Panc1 (cell line): ENCODE data around the gene SLN. TPM values are rescaled to one million over a fixed set of nuclear protein-coding genes. Genes with fewer than 3 reads are reported as not detected.

Experiments used
- ATAC-seq: fragments of 200-7000 bp; cut with Tn5 transposase; 2 replicates; pipeline ENCODE4 v1.9.1; 2020; ENCODE audit warnings: mild to moderate bottlenecking, moderate library complexity
- BruUV-seq: library from RNA; stranded (reverse); fragments of 400-500 nt; replicated peaks from 2 replicates; lab custom pipeline; 2021; lab: Mats Ljungman, UMichigan
- CTCF ChIA-PET: fragments of 300-600 bp; sonication (Branson Sonifier 250); formaldehyde crosslinking; loops from one replicate; lab custom pipeline; 2022; ENCODE audit warnings: antibody characterized with exemption; lab: Charles Lee
- POLR2A ChIA-PET: fragments of 300-600 bp; sonication (Branson Sonifier 250); formaldehyde crosslinking; loops from one replicate; lab custom pipeline; 2022; ENCODE audit warnings: antibody characterized with exemption; lab: Charles Lee
- DNase-seq: peaks from one replicate; pipeline ENCODE4 v3.0.0-alpha.2; 2010; ENCODE audit warnings: low read depth, low spot score
- H3K27ac ChIP-seq: 2 replicates; pipeline ENCODE4 v1.5.1; 2011; ENCODE audit warnings: mild to moderate bottlenecking, low read length, inconsistent platforms
- H3K27me3 ChIP-seq: fragments of 200-500 bp; sonication (Bioruptor generic); 2 replicates; pipeline ENCODE4 v1.6.0; 2014; ENCODE audit warnings: low read length, inconsistent platforms; ENCODE audit not compliant: control insufficient read depth, insufficient read depth
- H3K36me3 ChIP-seq: fragments of 200-500 bp; sonication (Bioruptor generic); 2 replicates; pipeline ENCODE4 v1.5.1; 2014; ENCODE audit warnings: inconsistent platforms, mild to moderate bottlenecking, low read length, moderate library complexity; ENCODE audit not compliant: control insufficient read depth, insufficient read depth
- H3K4me1 ChIP-seq: 2 replicates; pipeline ENCODE4 v1.5.1; 2011; ENCODE audit warnings: inconsistent platforms, mild to moderate bottlenecking, low read length, moderate library complexity; ENCODE audit not compliant: control insufficient read depth, insufficient read depth
- H3K4me3 ChIP-seq, 2 experiments: 2 replicates each; pipeline ENCODE4 v1.5.1; 2011 to 2012; ENCODE audit warnings: low read depth in 2 of 2, low read length in 2 of 2, mild to moderate bottlenecking in 2 of 2, inconsistent platforms in 1 of 2, moderate library complexity in 1 of 2
- H3K9me3 ChIP-seq: fragments of 200-500 bp; sonication (Bioruptor generic); 2 replicates; pipeline ENCODE4 v1.5.1; 2014; ENCODE audit warnings: low read depth, mild to moderate bottlenecking, inconsistent platforms, low read length, moderate library complexity; ENCODE audit not compliant: control insufficient read depth, insufficient read depth
- CTCF ChIP-seq: fragments of 450-650 bp; IDR thresholded peaks from 2 replicates; pipeline ENCODE4 v1.5.1; 2017; ENCODE audit warnings: mild to moderate bottlenecking
- POLR2AphosphoS5 ChIP-seq: IDR thresholded peaks from 2 replicates; pipeline ENCODE4 v1.6.1; 2012; ENCODE audit warnings: mild to moderate bottlenecking, low read depth, low read length, moderate library complexity
- SIN3A ChIP-seq: IDR thresholded peaks from 2 replicates; pipeline ENCODE4 v1.6.1; 2012; ENCODE audit warnings: low read depth, mild to moderate bottlenecking, low read length, moderate library complexity, borderline replicate concordance; ENCODE audit not compliant: insufficient read depth
- TCF7L2 ChIP-seq: IDR thresholded peaks from 2 replicates; pipeline ENCODE4 v1.6.1; 2011; ENCODE audit warnings: mild to moderate bottlenecking, low read depth, low read length, inconsistent platforms
- in situ Hi-C: cut with HindIII; loops from 2 replicates; pipeline ENCODE4 v1.10.0; 2016; ENCODE audit warnings: low sequenced_read_pairs, low pct_unique_long_range_greater_than_20kb
- intact Hi-C: fragments of 100-400 bp; cut with micrococcal nuclease; formaldehyde crosslinking; loops from one replicate; pipeline ENCODE4 v1.10.0; 2022; ENCODE audit not compliant: unreplicated experiment
- total RNA-seq: library from RNA; stranded (reverse); gene quantifications from one replicate; pipeline ENCODE4 v1.2.1, GENCODE V29; 2021; ENCODE audit not compliant: unreplicated experiment
- TF ChIP-seq, protein P1 (sequence below), 2 experiments: IDR thresholded peaks; 2 replicates each; pipeline ENCODE4 v1.6.1; 2011 to 2012; ENCODE audit warnings: low read depth in 2 of 2, control low read depth in 1 of 2, low read length in 1 of 2, mild to moderate bottlenecking in 1 of 2, moderate library complexity in 1 of 2; ENCODE audit not compliant: insufficient read depth in 1 of 2

Gene SLN
- total RNA-seq, 1 experiment from 2014 or later: not detected

DNA sequence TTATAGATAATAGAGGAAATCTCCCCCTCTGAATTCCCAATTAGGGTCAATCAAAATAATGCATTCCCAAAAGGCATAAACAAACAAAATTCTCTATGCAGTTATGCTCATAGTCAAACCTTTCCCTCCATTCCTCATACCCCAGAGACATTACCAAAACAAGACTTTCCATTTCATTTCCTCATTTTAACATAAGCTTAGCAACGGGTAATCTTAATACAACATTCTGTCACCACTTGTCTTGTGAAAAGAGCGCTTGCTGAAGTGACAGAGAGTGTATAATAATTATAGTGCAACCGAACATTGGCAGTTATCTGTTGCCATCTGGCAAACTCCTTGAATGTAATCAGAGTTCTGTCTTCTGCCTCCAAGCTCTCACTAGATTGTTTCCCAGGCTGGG lies 1.2 kb upstream of the SLN start:
- no peaks in the 10 kb centered on the region for H3K9me3 ChIP-seq
- ChIA-PET CTCF (no interaction called here), POLR2A (no interaction called here)
- no TSS peak for BruUV-seq
- H3K36me3 ChIP-seq: no peaks in the 10 kb centered on the region
- no peak for TF ChIP-seq CTCF
- no peak for TF ChIP-seq POLR2AphosphoS5
- no peak for TF ChIP-seq TCF7L2
- no peak for TF ChIP-seq SIN3A
- TF ChIP-seq, protein P1, sequence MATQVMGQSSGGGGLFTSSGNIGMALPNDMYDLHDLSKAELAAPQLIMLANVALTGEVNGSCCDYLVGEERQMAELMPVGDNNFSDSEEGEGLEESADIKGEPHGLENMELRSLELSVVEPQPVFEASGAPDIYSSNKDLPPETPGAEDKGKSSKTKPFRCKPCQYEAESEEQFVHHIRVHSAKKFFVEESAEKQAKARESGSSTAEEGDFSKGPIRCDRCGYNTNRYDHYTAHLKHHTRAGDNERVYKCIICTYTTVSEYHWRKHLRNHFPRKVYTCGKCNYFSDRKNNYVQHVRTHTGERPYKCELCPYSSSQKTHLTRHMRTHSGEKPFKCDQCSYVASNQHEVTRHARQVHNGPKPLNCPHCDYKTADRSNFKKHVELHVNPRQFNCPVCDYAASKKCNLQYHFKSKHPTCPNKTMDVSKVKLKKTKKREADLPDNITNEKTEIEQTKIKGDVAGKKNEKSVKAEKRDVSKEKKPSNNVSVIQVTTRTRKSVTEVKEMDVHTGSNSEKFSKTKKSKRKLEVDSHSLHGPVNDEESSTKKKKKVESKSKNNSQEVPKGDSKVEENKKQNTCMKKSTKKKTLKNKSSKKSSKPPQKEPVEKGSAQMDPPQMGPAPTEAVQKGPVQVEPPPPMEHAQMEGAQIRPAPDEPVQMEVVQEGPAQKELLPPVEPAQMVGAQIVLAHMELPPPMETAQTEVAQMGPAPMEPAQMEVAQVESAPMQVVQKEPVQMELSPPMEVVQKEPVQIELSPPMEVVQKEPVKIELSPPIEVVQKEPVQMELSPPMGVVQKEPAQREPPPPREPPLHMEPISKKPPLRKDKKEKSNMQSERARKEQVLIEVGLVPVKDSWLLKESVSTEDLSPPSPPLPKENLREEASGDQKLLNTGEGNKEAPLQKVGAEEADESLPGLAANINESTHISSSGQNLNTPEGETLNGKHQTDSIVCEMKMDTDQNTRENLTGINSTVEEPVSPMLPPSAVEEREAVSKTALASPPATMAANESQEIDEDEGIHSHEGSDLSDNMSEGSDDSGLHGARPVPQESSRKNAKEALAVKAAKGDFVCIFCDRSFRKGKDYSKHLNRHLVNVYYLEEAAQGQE (IDR thresholded peaks at IDR 0.05; ENCODE audit: insufficient read depth in 1 of 2, low read depth in 2 of 2, low read length in 1 of 2): no peak
- no peaks in the 10 kb centered on the region for H3K4me1 ChIP-seq
- no peaks in the 10 kb centered on the region; the same call in 1 of the 2 replicates for H3K27me3 ChIP-seq
- DNase-seq: no peak
- no peak overlapping the region for H3K4me3 ChIP-seq
- H3K27ac ChIP-seq: no peak overlapping the region
- no peak for ATAC-seq
- intact Hi-C loops: no loop called here
- in situ Hi-C loops: no loop called here

DNA sequence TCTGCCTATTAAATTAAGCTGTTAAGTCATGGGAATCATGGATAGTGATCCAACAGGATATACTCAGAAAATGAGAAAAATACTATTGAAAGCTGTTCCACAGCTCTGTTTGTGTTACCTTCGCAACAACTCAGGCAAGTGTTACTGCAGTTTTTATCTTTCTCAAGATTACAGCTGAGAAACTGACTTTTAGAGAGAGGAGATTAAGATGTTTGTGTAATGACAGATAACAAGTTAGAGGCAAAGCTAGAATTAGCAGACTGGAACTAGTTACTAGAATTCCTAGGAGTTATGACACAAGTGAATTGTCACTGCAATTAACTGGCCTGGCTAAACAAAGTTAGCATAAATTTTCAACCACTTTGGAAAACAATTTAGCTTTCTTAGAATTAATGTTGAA lies 1.6 kb downstream of the SLN start:
- no peak for TF ChIP-seq CTCF
- no peak for TF ChIP-seq POLR2AphosphoS5
- TF ChIP-seq, protein P1 (IDR thresholded peaks at IDR 0.05; ENCODE audit: insufficient read depth in 1 of 2, low read depth in 2 of 2, low read length in 1 of 2): no peak
- no peak for TF ChIP-seq TCF7L2
- TF ChIP-seq SIN3A: no peak
- H3K4me3 ChIP-seq: no peak overlapping the region
- no peaks in the 10 kb centered on the region for H3K4me1 ChIP-seq
- no peak overlapping the region for H3K27ac ChIP-seq
- no TSS peak for BruUV-seq
- ChIA-PET CTCF (no interaction called here), POLR2A (no interaction called here)
- H3K36me3 ChIP-seq: no peaks in the 10 kb centered on the region
- intact Hi-C loops: no loop called here
- ATAC-seq (no peak), DNase-seq (no peak)
- no peaks in the 10 kb centered on the region; the same call in 1 of the 2 replicates for H3K27me3 ChIP-seq
- in situ Hi-C loops: no loop called here
- H3K9me3 ChIP-seq: no peaks in the 10 kb centered on the region
